Measurements from ENCODE around the gene NGEF. TPM values are rescaled to one million over a fixed set of nuclear protein-coding genes. Genes with fewer than 3 reads are reported as not detected.
A peak's percentile ranks its signal among the peaks of the same experiment; 100 is the strongest.

NGEF gene
- total RNA-seq, 1 experiment from 2014 or later: 5.4 TPM

GRCh38 chr2:232883116-232883721, 129.8 kb downstream of the NGEF start (continued):
- TF ChIP-seq ATF6 (CRISPR knock-in tag; IDR thresholded peaks at IDR 0.05) (no peak), ZNF425 (CRISPR knock-in tag; conservative IDR thresholded peaks at IDR 0.05) (no peak), SOX15 (CRISPR knock-in tag; IDR thresholded peaks at IDR 0.05) (no peak), ATF3 (CRISPR knock-in tag; conservative IDR thresholded peaks at IDR 0.05) (no peak), USF2 (CRISPR knock-in tag; IDR thresholded peaks at IDR 0.05) (no peak), CBFB (CRISPR knock-in tag; IDR thresholded peaks at IDR 0.05; ENCODE audit: low read depth) (no peak), HMGA2 (CRISPR knock-in tag; IDR thresholded peaks at IDR 0.05) (no peak), PRRX2 (CRISPR knock-in tag; IDR thresholded peaks at IDR 0.05) (no peak), RELA (CRISPR knock-in tag; IDR thresholded peaks at IDR 0.05; ENCODE audit: borderline replicate concordance) (no peak), ZNF219 (CRISPR knock-in tag; IDR thresholded peaks at IDR 0.05; ENCODE audit: borderline replicate concordance) (no peak), ZNF671 (CRISPR knock-in tag; IDR thresholded peaks at IDR 0.05) (no peak), ZNF423 (CRISPR knock-in tag; IDR thresholded peaks at IDR 0.05) (no peak), AFF4 (CRISPR knock-in tag; IDR thresholded peaks at IDR 0.05; ENCODE audit: borderline replicate concordance) (no peak)

- CTCF ChIA-PET: no interaction called here
- DNase-seq (ENCODE audit: low spot score): no peak
- POLR2A ChIA-PET: no interaction called here
- Mint-ChIP-seq H3K27ac (no peak overlapping the region), H3K27me3 (ENCODE audit: low read depth) (peaks cover 12% of the 10 kb centered on the region), H3K9me3 (no peaks in the 10 kb centered on the region), H3K4me3 (no peak overlapping the region), H3K4me1 (peaks cover 5% of the 10 kb centered on the region), H3K36me3 (no peaks in the 10 kb centered on the region)
- no peak for ATAC-seq
- TF ChIP-seq RELA (CRISPR knock-in tag; IDR thresholded peaks at IDR 0.05; ENCODE audit: borderline replicate concordance) (0 out of 2 replicates have a peak, but pooled peaks have one; percentile 26), STAT6 (CRISPR knock-in tag; conservative IDR thresholded peaks at IDR 0.05; ENCODE audit: low read depth) (no peak)
Observed at GRCh38 chr2:232882505-232883115, 130.4 kb downstream of the NGEF start.
